ENCODE results near the gene PIK3IP1. TPM values are rescaled to one million over a fixed set of nuclear protein-coding genes. Genes with fewer than 3 reads are reported as not detected.
"Not testable (repeated sequence)": the region's sequence is repeated elsewhere in the genome, so short reads cannot be mapped to it uniquely, and the experiment has no call there.

Gene PIK3IP1
- polyA plus RNA-seq, 1 experiment, result 23.8 TPM

DNA sequence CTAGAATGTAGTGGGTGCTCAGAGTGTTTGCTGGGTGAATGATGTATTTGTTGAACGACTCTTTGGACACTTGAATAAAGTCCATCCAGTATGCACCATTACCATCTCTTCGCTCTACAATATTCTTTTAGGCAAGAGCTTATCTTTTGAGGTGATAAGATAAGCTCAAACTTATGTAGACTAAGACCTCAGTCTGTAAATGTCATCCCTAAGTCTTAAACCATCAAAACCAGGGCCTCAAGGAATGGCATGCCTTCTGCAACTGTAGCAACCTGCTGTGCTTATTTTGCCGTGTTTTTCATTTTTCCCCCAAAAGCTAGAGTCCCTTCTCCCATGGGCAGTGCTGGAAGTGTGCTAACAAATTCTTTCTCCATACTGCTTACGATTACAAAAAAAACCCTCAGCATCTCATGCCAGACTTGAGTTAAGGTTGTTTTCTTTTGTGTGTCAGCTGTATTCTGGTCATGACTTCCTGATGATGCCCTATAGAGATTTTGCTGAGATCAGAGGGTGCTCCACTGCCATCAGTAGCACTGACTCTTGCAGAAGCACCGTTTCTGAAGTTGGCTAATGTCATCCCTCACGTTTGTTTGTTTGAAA is 52.4 kb downstream of the PIK3IP1 start:
- Histone ChIP-seq H3K4me3 (ENCODE audit: low read depth, low read length) (no peak overlapping the region), H3K27me3 (ENCODE audit: control insufficient read depth, insufficient read depth, low read length) (no peaks in the 10 kb centered on the region), H3K27ac (ENCODE audit: low read depth, low read length) (no peak overlapping the region), H3K9me3 (ENCODE audit: control insufficient read depth, insufficient read depth, low read length) (no peaks in the 10 kb centered on the region)
- POLR2A ChIA-PET, result interaction anchor here (1.4 kb wide), 1 partner anchor 8 kb away, joined by 4 read pairs; no protein-coding TSS in a partner anchor
- TF ChIP-seq, protein P1, sequence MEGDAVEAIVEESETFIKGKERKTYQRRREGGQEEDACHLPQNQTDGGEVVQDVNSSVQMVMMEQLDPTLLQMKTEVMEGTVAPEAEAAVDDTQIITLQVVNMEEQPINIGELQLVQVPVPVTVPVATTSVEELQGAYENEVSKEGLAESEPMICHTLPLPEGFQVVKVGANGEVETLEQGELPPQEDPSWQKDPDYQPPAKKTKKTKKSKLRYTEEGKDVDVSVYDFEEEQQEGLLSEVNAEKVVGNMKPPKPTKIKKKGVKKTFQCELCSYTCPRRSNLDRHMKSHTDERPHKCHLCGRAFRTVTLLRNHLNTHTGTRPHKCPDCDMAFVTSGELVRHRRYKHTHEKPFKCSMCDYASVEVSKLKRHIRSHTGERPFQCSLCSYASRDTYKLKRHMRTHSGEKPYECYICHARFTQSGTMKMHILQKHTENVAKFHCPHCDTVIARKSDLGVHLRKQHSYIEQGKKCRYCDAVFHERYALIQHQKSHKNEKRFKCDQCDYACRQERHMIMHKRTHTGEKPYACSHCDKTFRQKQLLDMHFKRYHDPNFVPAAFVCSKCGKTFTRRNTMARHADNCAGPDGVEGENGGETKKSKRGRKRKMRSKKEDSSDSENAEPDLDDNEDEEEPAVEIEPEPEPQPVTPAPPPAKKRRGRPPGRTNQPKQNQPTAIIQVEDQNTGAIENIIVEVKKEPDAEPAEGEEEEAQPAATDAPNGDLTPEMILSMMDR (IDR thresholded peaks at IDR 0.05; ENCODE audit: low read depth, low read length), result no peak
- DNase-seq (ENCODE audit: low read depth, low spot score), result no peak
- CTCF ChIA-PET, result interaction anchor here (0.6 to 2.7 kb wide), 5 partner anchors 8 to 38 kb away, joined by 3 to 20 read pairs (median 6); partner anchors contain the start of gene LIMK2

DNA sequence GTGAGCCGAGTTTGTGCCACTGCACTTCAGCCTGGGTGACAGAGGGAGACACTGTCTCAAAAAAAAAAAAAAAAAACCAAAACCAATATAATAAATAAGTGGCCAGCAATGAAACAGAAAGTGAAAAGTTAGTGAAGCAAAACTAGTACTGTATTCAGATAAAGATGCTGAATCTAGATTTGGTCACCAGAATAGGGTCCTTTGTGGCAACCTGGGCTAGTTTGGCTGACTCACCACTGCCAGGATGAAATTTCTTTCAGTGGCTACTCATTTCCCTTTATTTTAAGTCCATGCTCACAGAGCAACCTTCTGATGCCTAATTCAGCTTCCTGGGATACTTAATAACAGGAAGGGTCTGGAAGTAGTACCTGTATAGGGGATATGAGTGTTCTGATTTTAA is 54.2 kb downstream of the PIK3IP1 start:
- H3K9me3 ChIP-seq (ENCODE audit: control insufficient read depth, insufficient read depth, low read length), result no peaks in the 10 kb centered on the region
- TF ChIP-seq, protein P1 (IDR thresholded peaks at IDR 0.05; ENCODE audit: low read depth, low read length), result no peak
- no peak for DNase-seq (ENCODE audit: low read depth, low spot score)
- no peak overlapping the region for H3K27ac ChIP-seq (ENCODE audit: low read depth, low read length)
- H3K27me3 ChIP-seq (ENCODE audit: control insufficient read depth, insufficient read depth, low read length), result no peaks in the 10 kb centered on the region
- ChIA-PET POLR2A (no interaction called here), CTCF (no interaction called here)
- no peak overlapping the region for H3K4me3 ChIP-seq (ENCODE audit: low read depth, low read length)

GRCh38 chr22:31236044-31236443 is 56.2 kb downstream of the PIK3IP1 start:
- H3K27me3 ChIP-seq (ENCODE audit: control insufficient read depth, insufficient read depth, low read length); H3K27ac ChIP-seq (ENCODE audit: low read depth, low read length); DNase-seq (ENCODE audit: low read depth, low spot score); CTCF ChIA-PET; H3K9me3 ChIP-seq (ENCODE audit: control insufficient read depth, insufficient read depth, low read length); POLR2A ChIA-PET; H3K4me3 ChIP-seq (ENCODE audit: low read depth, low read length): not testable (repeated sequence)

DNA sequence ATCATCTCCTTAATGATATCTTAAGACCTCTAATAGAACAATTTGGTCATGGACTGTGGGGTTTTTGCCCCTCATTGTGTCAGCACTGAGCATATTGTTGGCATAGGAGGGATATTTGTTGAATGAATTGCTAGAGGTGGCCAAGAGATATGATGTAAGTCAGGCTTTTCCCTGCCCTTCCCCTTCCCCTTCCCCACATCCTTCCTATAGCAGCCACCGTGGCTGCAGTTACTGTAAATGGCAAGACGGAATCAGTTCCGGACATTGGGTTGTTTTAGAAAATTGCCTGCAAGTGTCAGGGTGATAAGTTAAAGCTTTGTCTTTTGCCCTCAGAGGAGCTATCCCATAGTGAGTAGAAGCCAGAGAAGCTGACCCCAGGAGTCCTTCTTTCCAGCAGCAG is 57.2 kb downstream of the PIK3IP1 start:
- POLR2A ChIA-PET, result no interaction called here
- H3K4me3 ChIP-seq (ENCODE audit: low read depth, low read length), result no peak overlapping the region
- TF ChIP-seq, protein P1 (IDR thresholded peaks at IDR 0.05; ENCODE audit: low read depth, low read length), result no peak
- no peaks in the 10 kb centered on the region for H3K9me3 ChIP-seq (ENCODE audit: control insufficient read depth, insufficient read depth, low read length)
- no peaks in the 10 kb centered on the region for H3K27me3 ChIP-seq (ENCODE audit: control insufficient read depth, insufficient read depth, low read length)
- no peak for DNase-seq (ENCODE audit: low read depth, low spot score)
- H3K27ac ChIP-seq (ENCODE audit: low read depth, low read length), result no peak overlapping the region
- CTCF ChIA-PET, result interaction anchor here (1.0 to 1.5 kb wide), 2 partner anchors 23 to 37 kb away, joined by 3 to 6 read pairs; partner anchors contain the start of gene LIMK2

DNA sequence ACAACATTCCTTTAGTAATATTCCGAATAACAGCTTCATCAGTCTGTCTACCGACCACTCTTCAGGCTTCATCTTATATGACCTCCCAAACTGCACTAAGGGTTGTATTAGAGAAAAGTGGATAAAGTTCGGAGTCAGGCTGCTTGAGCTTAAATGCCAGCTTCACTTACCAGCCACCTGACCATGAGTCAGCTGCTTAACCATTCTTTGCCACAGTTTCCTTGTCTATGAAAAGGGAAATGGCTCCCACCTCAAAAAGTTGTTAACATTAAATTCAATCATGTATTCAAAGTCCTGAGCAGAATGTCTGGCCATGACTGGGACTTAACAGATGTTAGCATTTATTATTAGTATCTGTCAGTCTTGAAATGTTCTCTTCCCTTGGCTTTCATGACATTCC is 59.3 kb downstream of the PIK3IP1 start:
- H3K27ac ChIP-seq (ENCODE audit: low read depth, low read length), result no peak overlapping the region
- no peak overlapping the region for H3K4me3 ChIP-seq (ENCODE audit: low read depth, low read length)
- no peak for DNase-seq (ENCODE audit: low read depth, low spot score)
- ChIA-PET CTCF (interaction anchor here (1.1 to 7.9 kb wide), 6 partner anchors 9 to 125 kb away, joined by 3 to 72 read pairs (median 14); partner anchors contain the start of genes LIMK2, RNF185 and SELENOM), POLR2A (interaction anchor here (0.9 kb wide), 1 partner anchor 21 kb away, joined by 3 read pairs; the partner anchor contains the start of gene LIMK2)
- TF ChIP-seq, protein P1 (IDR thresholded peaks at IDR 0.05; ENCODE audit: low read depth, low read length), result no peak
- no peaks in the 10 kb centered on the region for H3K27me3 ChIP-seq (ENCODE audit: control insufficient read depth, insufficient read depth, low read length)
- no peaks in the 10 kb centered on the region for H3K9me3 ChIP-seq (ENCODE audit: control insufficient read depth, insufficient read depth, low read length)

Small RNA genes lying within 50 kb of the gene (small RNA-seq; reads per million reads assigned to genes)
- gene RNA5SP496 (ENCODE audit: insufficient read length, low read depth), result not detected

Other genes with a start within 250 kb of the PIK3IP1 start
- gene SMTN, start 211.2 kb downstream of the PIK3IP1 start, polyA plus RNA-seq (2011; rRNA removed), result 13.2 and 14.1 TPM in 2 replicates
- gene SELENOM, start 184.9 kb downstream of the PIK3IP1 start, polyA plus RNA-seq (2011; rRNA removed), result 89.0 and 153 TPM in 2 replicates
- gene INPP5J, start 169.5 kb downstream of the PIK3IP1 start, polyA plus RNA-seq (2011; rRNA removed), result 0.91 and 0.92 TPM in 2 replicates
- gene PLA2G3, start 152.0 kb downstream of the PIK3IP1 start, polyA plus RNA-seq (2011; rRNA removed), result 0.10 and 0.11 TPM in 2 replicates
- 57.3 and 59.4 TPM in 2 replicates for gene RNF185, start 132.3 kb downstream of the PIK3IP1 start, polyA plus RNA-seq (2011; rRNA removed)
- 5.0 and 9.0 TPM in 2 replicates for gene LIMK2, start 80.2 kb downstream of the PIK3IP1 start, polyA plus RNA-seq (2011; rRNA removed)
- gene PATZ1, start 53.9 kb upstream of the PIK3IP1 start, polyA plus RNA-seq (2011; rRNA removed), result 9.9 and 13.3 TPM in 2 replicates
- 90.8 and 108 TPM in 2 replicates for gene DRG1, start 107.1 kb upstream of the PIK3IP1 start, polyA plus RNA-seq (2011; rRNA removed)
- 21.0 and 21.4 TPM in 2 replicates for gene EIF4ENIF1, start 197.4 kb upstream of the PIK3IP1 start, polyA plus RNA-seq (2011; rRNA removed)
- gene SFI1, start 204.0 kb upstream of the PIK3IP1 start, polyA plus RNA-seq (2011; rRNA removed), result 4.0 and 4.1 TPM in 2 replicates